ENCODE measurements around the gene ZBTB45. TPM values are rescaled to one million over a fixed set of nuclear protein-coding genes. Genes with fewer than 3 reads are reported as not detected.
"Not testable (repeated sequence)": the region's sequence is repeated elsewhere in the genome, so short reads cannot be mapped to it uniquely, and the experiment has no call there.

Gene ZBTB45
- total RNA-seq, 1 donor from 2014 or later = 7.2 TPM

GRCh38 chr19:58511353-58512208 lies 8.0 kb downstream of the ZBTB45 start, which contains the start of gene SLC27A5:
TSS of gene SLC27A5 (minus strand) at chr19:58511992. CDS start at chr19:58511955, 37 bp downstream.
- DNase-seq (ENCODE audit: low read depth) = no peak

GRCh38 chr19:58510084-58510862 lies 9.3 kb downstream of the ZBTB45 start:
- no peak for DNase-seq (ENCODE audit: low read depth)

GRCh38 chr19:58509731-58510083 lies 9.9 kb downstream of the ZBTB45 start:
- no peak for DNase-seq (ENCODE audit: low read depth)

- not testable (repeated sequence) for DNase-seq (ENCODE audit: low read depth)
Measured at GRCh38 chr19:58507602-58508223, 11.9 kb downstream of the ZBTB45 start.

GRCh38 chr19:58500242-58500641 lies 19.4 kb downstream of the ZBTB45 start:
- no peak for DNase-seq (ENCODE audit: low read depth)

GRCh38 chr19:58499021-58499927 lies 20.3 kb downstream of the ZBTB45 start:
- peak; percentile 99 for DNase-seq (ENCODE audit: low read depth)

GRCh38 chr19:58498316-58499020 lies 21.1 kb downstream of the ZBTB45 start:
- no peak for DNase-seq (ENCODE audit: low read depth)

GRCh38 chr19:58497634-58498170 lies 21.9 kb downstream of the ZBTB45 start:
- no peak for DNase-seq (ENCODE audit: low read depth)

GRCh38 chr19:58492265-58492664 lies 27.3 kb downstream of the ZBTB45 start:
- no peak for DNase-seq (ENCODE audit: low read depth)

GRCh38 chr19:58491393-58491792 lies 28.2 kb downstream of the ZBTB45 start:
- DNase-seq (ENCODE audit: low read depth) = no peak

GRCh38 chr19:58484349-58484748 lies 35.3 kb downstream of the ZBTB45 start:
- not testable (repeated sequence) for DNase-seq (ENCODE audit: low read depth)

- no peak for DNase-seq (ENCODE audit: low read depth)
Measured at GRCh38 chr19:58483776-58484175, 35.8 kb downstream of the ZBTB45 start.

- no peak for DNase-seq (ENCODE audit: low read depth)
Measured at GRCh38 chr19:58482372-58482771, 37.2 kb downstream of the ZBTB45 start.

GRCh38 chr19:58480831-58481230 lies 38.8 kb downstream of the ZBTB45 start:
- no peak for DNase-seq (ENCODE audit: low read depth)

GRCh38 chr19:58480481-58480830 lies 39.2 kb downstream of the ZBTB45 start:
- no peak for DNase-seq (ENCODE audit: low read depth)

- no peak for DNase-seq (ENCODE audit: low read depth)
Measured at GRCh38 chr19:58479736-58480480, 39.7 kb downstream of the ZBTB45 start.

GRCh38 chr19:58479303-58479702 lies 40.3 kb downstream of the ZBTB45 start:
- no peak for DNase-seq (ENCODE audit: low read depth)

GRCh38 chr19:58477871-58478270 lies 41.7 kb downstream of the ZBTB45 start:
- no peak for DNase-seq (ENCODE audit: low read depth)

- DNase-seq (ENCODE audit: low read depth) = no peak
Measured at GRCh38 chr19:58477130-58477529, 42.5 kb downstream of the ZBTB45 start.

All from myocyte (in vitro differentiated cells).